GM12878 (cell line): Measurements from ENCODE around the gene SPCS1. TPM values are rescaled to one million over a fixed set of nuclear protein-coding genes. Genes with fewer than 3 reads are reported as not detected.

Experiments used
- ATAC-seq: fragments of 200-7000 bp; cut with Tn5 transposase; 3 replicates; pipeline ENCODE4 v1.9.1; 2020; ENCODE audit warnings: mild to moderate bottlenecking, moderate library complexity
- BruUV-seq: library from RNA; stranded (reverse); fragments of 400-500 nt; replicated peaks from 2 replicates; lab custom pipeline; 2021; lab: Mats Ljungman, UMichigan
- CTCF ChIA-PET: fragments of 300-600 bp; sonication (Branson Sonifier 250); formaldehyde crosslinking; extraction: SDS; loops from one replicate; lab custom pipeline; 2021; ENCODE audit warnings: inconsistent platforms; lab: Yijun Ruan, JAX
- POLR2A ChIA-PET: fragments of 350-600 bp; formaldehyde crosslinking; extraction: SDS; loops from one replicate; lab custom pipeline; 2021; ENCODE audit warnings: inconsistent platforms; lab: Charles Lee
- RAD21 ChIA-PET: fragments of 300-600 bp; sonication (Branson Sonifier 250); formaldehyde crosslinking; loops from one replicate; lab custom pipeline; 2023; ENCODE audit warnings: antibody characterized with exemption; ENCODE audit not compliant: unreplicated experiment; lab: Charles Lee
- SMC1A ChIA-PET: fragments of 300-600 bp; sonication (Branson Sonifier 250); formaldehyde crosslinking; loops from one replicate; lab custom pipeline; 2023; ENCODE audit not compliant: unreplicated experiment, uncharacterized antibody; lab: Charles Lee
- DNase-seq: peaks from one replicate; pipeline ENCODE4 v3.0.0-alpha.2; 2011; ENCODE audit warnings: low read depth, low spot score
- FAIRE-seq: peaks from 3 replicates; lab custom pipeline; 2011; peaks lifted over from hg19 to GRCh38; lab: Jason Lieb, UNC
- H2AFZ ChIP-seq: 2 replicates; pipeline ENCODE4 v1.6.0; 2011; ENCODE audit warnings: low read depth, low read length, control low read depth; ENCODE audit not compliant: control insufficient read depth
- H3K27ac ChIP-seq: 2 replicates; pipeline ENCODE4 v1.5.1; 2011; ENCODE audit warnings: control low read depth; ENCODE audit not compliant: control insufficient read depth, insufficient read depth
- H3K27me3 ChIP-seq, 2 experiments: replicated peaks in 1 of 2; 2 replicates each; pipeline versions ENCODE4 v1.6.0 to v1.6.1; 2011; ENCODE audit warnings: low read length in 1 of 2; ENCODE audit not compliant: control insufficient read depth in 2 of 2, insufficient read depth in 2 of 2
- H3K36me3 ChIP-seq, 2 experiments: 2 replicates each; pipeline ENCODE4 v1.5.1; 2011; ENCODE audit warnings: low read length in 1 of 2; ENCODE audit not compliant: control insufficient read depth in 2 of 2, insufficient read depth in 2 of 2
- H3K4me1 ChIP-seq: 2 replicates; pipeline ENCODE4 v1.6.1; 2011; ENCODE audit warnings: mild to moderate bottlenecking, low read length, moderate library complexity, mixed read lengths; ENCODE audit not compliant: control insufficient read depth, insufficient read depth
- H3K4me2 ChIP-seq: 2 replicates; pipeline ENCODE4 v1.6.0; 2011; ENCODE audit warnings: control low read depth; ENCODE audit not compliant: control insufficient read depth, insufficient read depth
- H3K4me3 ChIP-seq: fragments of 200-600 bp; sonication (generic); 2 replicates; pipeline ENCODE4 v1.5.1; 2016
- H3K79me2 ChIP-seq: 2 replicates; pipeline ENCODE4 v1.6.0; 2011; ENCODE audit warnings: low read length; ENCODE audit not compliant: control insufficient read depth, insufficient read depth
- H3K9ac ChIP-seq: 2 replicates; pipeline ENCODE4 v1.8.0; 2011; ENCODE audit warnings: low read length, control low read depth, mixed read lengths; ENCODE audit not compliant: control insufficient read depth, insufficient read depth
- H3K9me3 ChIP-seq: replicated peaks from 3 replicates; pipeline ENCODE4 v1.5.1; 2011; ENCODE audit warnings: mild to moderate bottlenecking, low read length; ENCODE audit not compliant: control insufficient read depth, insufficient read depth
- H4K20me1 ChIP-seq: 2 replicates; pipeline ENCODE4 v1.6.0; 2011; ENCODE audit not compliant: control insufficient read depth, insufficient read depth
- BRCA1 ChIP-seq: IDR thresholded peaks from 2 replicates; pipeline ENCODE4 v1.6.1; 2011; ENCODE audit warnings: low read depth, low read length, improper control_type of control experiment
- CBFB ChIP-seq: IDR thresholded peaks from 2 replicates; pipeline ENCODE4 v1.6.1; 2016; ENCODE audit warnings: antibody characterized with exemption, low read depth
- CHD2 ChIP-seq: IDR thresholded peaks from 2 replicates; pipeline ENCODE4 v1.6.1; 2011; ENCODE audit warnings: low read depth, low read length, improper control_type of control experiment, borderline replicate concordance
- ELK1 ChIP-seq: IDR thresholded peaks from 2 replicates; pipeline ENCODE4 v1.6.1; 2012; ENCODE audit warnings: low read depth, low read length, improper control_type of control experiment
- HDAC6 ChIP-seq: fragments of 200-600 bp; sonication (generic); IDR thresholded peaks from one replicate; pipeline ENCODE4 v1.8.0; 2017; ENCODE audit warnings: antibody characterized with exemption; ENCODE audit not compliant: unreplicated experiment
- HDGF ChIP-seq: fragments of 450-650 bp; IDR thresholded peaks from 2 replicates; pipeline ENCODE4 v1.6.1; 2016; ENCODE audit warnings: antibody characterized with exemption
- IKZF1 ChIP-seq: fragments of 450-650 bp; conservative IDR thresholded peaks from 2 replicates; pipeline ENCODE4 v1.6.1; 2017; ENCODE audit warnings: antibody characterized with exemption, mild to moderate bottlenecking
- IKZF2 ChIP-seq, 2 experiments: fragments of 450-650 bp; IDR thresholded peaks; 2 replicates each; pipeline ENCODE4 v1.6.1; 2017; ENCODE audit warnings: mild to moderate bottlenecking in 2 of 2, moderate library complexity in 2 of 2
- MTA2 ChIP-seq: fragments of 450-650 bp; IDR thresholded peaks from 2 replicates; pipeline ENCODE4 v1.6.1; 2016; ENCODE audit warnings: low read depth, mild to moderate bottlenecking, moderate library complexity
- POLR2A ChIP-seq: IDR thresholded peaks from 2 replicates; pipeline ENCODE4 v1.6.1; 2011; ENCODE audit warnings: low read depth, mild to moderate bottlenecking, low read length
- ZBTB40 ChIP-seq: fragments of 450-650 bp; IDR thresholded peaks from 2 replicates; pipeline ENCODE4 v1.6.1; 2016; ENCODE audit warnings: mild to moderate bottlenecking, moderate library complexity, borderline replicate concordance
- ZSCAN29 ChIP-seq: fragments of 450-650 bp; IDR thresholded peaks from 2 replicates; pipeline ENCODE4 v1.6.1; 2017; ENCODE audit warnings: mild to moderate bottlenecking, moderate library complexity
- WGBS: methylation state at CpG from one replicate; pipeline ENCODE4 v1.1.6; 2016; ENCODE audit warnings: low lambda C conversion rate; ENCODE audit not compliant: insufficient replicate concordance, insufficient coverage; ENCODE audit errors: missing lambda C conversion rate; 5-methylcytosine and 5-hydroxymethylcytosine counted together
- in situ Hi-C: fragments of 300-500 bp; cut with MboI; formaldehyde crosslinking; loops from 9 replicates; pipeline ENCODE4 v1.14.3; 2018; ENCODE audit warnings: mixed read lengths
- intact Hi-C: fragments of 100-400 bp; cut with micrococcal nuclease; formaldehyde crosslinking; loops from one replicate; pipeline ENCODE4 v1.14.2; 2022; ENCODE audit not compliant: unreplicated experiment
- polyA plus RNA-seq, 11 experiments: library from polyadenylated mRNA; depleted of rRNA in 4 of 11; unstranded in 6 of 11; stranded (reverse) in 5 of 11; fragments of >200 nt; fragmentation: Nextera tagmentation in 4 of 11; fragmentation: Illumina TruSeq in 1 of 11; extraction: Ambion mirVana in 4 of 11; extraction: Trizol in 1 of 11; gene quantifications; 1 replicate in 1 of 11; 2 replicates in 10 of 11; pipeline versions ENCODE4 v1.2.1 to v1.2.3, GENCODE V29; 2011 to 2016; ENCODE audit warnings: inconsistent platforms in 2 of 11, missing spikeins in 2 of 11, low read depth in 1 of 11
- total RNA-seq, 4 experiments: library from RNA; depleted of rRNA in 3 of 4; stranded (reverse); fragments of >200 nt in 3 of 4; fragmentation: Illumina TruSeq in 1 of 4; extraction: Trizol in 1 of 4; gene quantifications; 2 replicates each; pipeline versions ENCODE4 v1.2.1 to v1.2.3, GENCODE V29; 2013 to 2021
- TF ChIP-seq, protein P1 (sequence below): fragments of 150-350 bp; IDR thresholded peaks from 2 replicates; pipeline ENCODE4 v1.6.1; 2014; ENCODE audit warnings: mild to moderate bottlenecking, low read depth, low read length

Gene SPCS1
- total and polyA plus RNA-seq, 10 of the 15 experiments (the other 5 are each of a cell fraction or from before 2014, with no cell fraction given) = 107 to 994 (median 233) TPM

GRCh38 chr3:52723935-52724334, 18.0 kb downstream of the SPCS1 start (continued):
- TF ChIP-seq ZBTB40 (no peak), CBFB (no peak), POLR2A (no peak), HDAC6 (no peak), ZSCAN29 (no peak), IKZF2 (IDR thresholded peaks at IDR 0.05) (no peak)
- TF ChIP-seq, protein P1, sequence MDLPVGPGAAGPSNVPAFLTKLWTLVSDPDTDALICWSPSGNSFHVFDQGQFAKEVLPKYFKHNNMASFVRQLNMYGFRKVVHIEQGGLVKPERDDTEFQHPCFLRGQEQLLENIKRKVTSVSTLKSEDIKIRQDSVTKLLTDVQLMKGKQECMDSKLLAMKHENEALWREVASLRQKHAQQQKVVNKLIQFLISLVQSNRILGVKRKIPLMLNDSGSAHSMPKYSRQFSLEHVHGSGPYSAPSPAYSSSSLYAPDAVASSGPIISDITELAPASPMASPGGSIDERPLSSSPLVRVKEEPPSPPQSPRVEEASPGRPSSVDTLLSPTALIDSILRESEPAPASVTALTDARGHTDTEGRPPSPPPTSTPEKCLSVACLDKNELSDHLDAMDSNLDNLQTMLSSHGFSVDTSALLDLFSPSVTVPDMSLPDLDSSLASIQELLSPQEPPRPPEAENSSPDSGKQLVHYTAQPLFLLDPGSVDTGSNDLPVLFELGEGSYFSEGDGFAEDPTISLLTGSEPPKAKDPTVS = no peak
- TF ChIP-seq, all 136 proteins: peak for 0

DNA sequence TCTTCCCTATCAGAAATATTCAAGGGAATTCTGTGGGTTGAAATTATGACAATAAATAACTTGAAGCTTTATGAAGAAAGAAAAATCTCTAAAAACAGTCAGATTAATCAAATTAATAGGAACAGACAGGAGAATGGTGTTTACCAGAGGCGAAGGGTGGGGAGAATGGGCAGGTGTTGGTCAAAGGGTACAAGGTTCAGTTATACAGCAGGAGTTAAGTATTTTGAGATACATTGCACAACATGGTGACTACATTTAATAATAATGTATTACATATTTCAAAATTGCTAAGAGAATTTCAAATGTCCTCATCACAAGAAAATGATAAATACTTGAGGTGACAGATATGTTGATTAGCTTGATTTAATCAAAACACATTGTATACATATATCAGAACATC, 18.6 kb downstream of the SPCS1 start:
- H4K20me1 ChIP-seq = no peaks in the 10 kb centered on the region
- POLR2A ChIA-PET = interaction anchor here (0.5 to 1.0 kb wide), 2 partner anchors 12 to 157 kb away, joined by 3 read pairs; no protein-coding TSS in a partner anchor
- FAIRE-seq (no peak), DNase-seq (no peak), ATAC-seq (no peak)
- no peaks in the 10 kb centered on the region for H3K79me2 ChIP-seq
- in situ Hi-C loops (no loop called here), intact Hi-C loops (no loop called here)
- no peak overlapping the region for H3K4me3 ChIP-seq
- H3K27ac ChIP-seq = no peak overlapping the region
- no peak overlapping the region for H3K9ac ChIP-seq
- no peaks in the 10 kb centered on the region for H3K36me3 ChIP-seq
- SMC1A ChIA-PET = interaction anchor here (1.0 to 1.1 kb wide), 2 partner anchors 13 to 28 kb away, joined by 3 read pairs; no protein-coding TSS in a partner anchor
- peaks cover 3% of the 10 kb centered on the region; the same call in 2 of the 3 replicates for H3K9me3 ChIP-seq
- peaks cover 27% of the 10 kb centered on the region for H3K4me1 ChIP-seq
- no peaks in the 10 kb centered on the region for H3K27me3 ChIP-seq
- no peak overlapping the region for H3K4me2 ChIP-seq
- TF ChIP-seq ELK1 (no peak), MTA2 (no peak), HDGF (no peak), CHD2 (no peak), IKZF1 (no peak), BRCA1 (no peak)
- no TSS peak for BruUV-seq
- RAD21 ChIA-PET = no interaction called here
- WGBS = 100% methylated on average over 1 of the region's 1 CpG
- CTCF ChIA-PET = no interaction called here
- H2AFZ ChIP-seq = no peak overlapping the region
